ENCODE results near the gene ARHGAP6. TPM values are rescaled to one million over a fixed set of nuclear protein-coding genes. Genes with fewer than 3 reads are reported as not detected.

The ARHGAP6 gene
- total and polyA plus RNA-seq, 11 donors: 2.1 to 6.6 (median 2.5) TPM

- Histone ChIP-seq H3K36me3 (no peaks in the 10 kb centered on the region), H3K4me1 (no peaks in the 10 kb centered on the region), H3K27ac (peak overlapping the region in 1 of 12 donors; percentile 9), H3K4me3 (no peak overlapping the region), H3K27me3 (no peaks in the 10 kb centered on the region), H3K9me3 (no peaks in the 10 kb centered on the region)
- no peak for DNase-seq
- no peak for TF ChIP-seq CTCF (IDR thresholded peaks at IDR 0.05)
- no peak for TF ChIP-seq POLR2A (IDR thresholded peaks at IDR 0.05)
- no peak for ATAC-seq
- 53 to 76% (median 68%) methylated on average over 7 of the region's 7 CpGs for WGBS, 4 donors
- intact Hi-C loops (cut with DNase I): no loop called here
Measured at GRCh38 chrX:11311706-11312105, 354.0 kb downstream of the ARHGAP6 start.

DNA sequence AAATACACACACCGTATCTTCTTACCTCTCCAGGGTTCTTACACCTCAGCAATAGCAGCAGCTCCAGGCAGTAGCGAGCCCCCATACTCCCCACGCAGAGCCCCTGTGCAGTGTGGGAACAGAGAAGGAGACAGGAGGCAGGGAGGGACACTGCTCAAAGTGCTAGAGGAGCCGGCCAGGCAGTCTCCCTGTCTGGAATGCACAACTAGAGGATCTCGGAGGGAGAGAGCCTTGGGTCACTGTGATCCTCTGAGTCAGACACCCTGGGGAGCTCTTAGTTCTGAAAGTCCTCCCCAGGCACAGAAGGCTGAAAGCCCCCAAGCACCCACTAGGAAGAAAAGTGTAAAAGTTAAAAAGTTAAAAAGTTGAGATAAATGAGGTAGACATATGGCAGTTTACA, 356.5 kb downstream of the ARHGAP6 start:
- H3K27ac ChIP-seq: no peak overlapping the region
- no peak overlapping the region for H3K4me3 ChIP-seq
- H3K36me3 ChIP-seq: no peaks in the 10 kb centered on the region
- no peaks in the 10 kb centered on the region for H3K9me3 ChIP-seq
- DNase-seq: peak in 1 of 5 donors; percentile 42
- peak in 1 of 4 donors; percentile 14 for ATAC-seq
- 55 to 76% (median 70%) methylated on average over 5 of the region's 5 CpGs for WGBS, 4 donors
- TF ChIP-seq POLR2A (IDR thresholded peaks at IDR 0.05): no peak
- TF ChIP-seq CTCF (IDR thresholded peaks at IDR 0.05): no peak
- no peaks in the 10 kb centered on the region for H3K4me1 ChIP-seq
- intact Hi-C loops (cut with DNase I): no loop called here
- peaks cover 0 to 3% (median 0%) of the 10 kb centered on the region in 9 donors for H3K27me3 ChIP-seq

DNA sequence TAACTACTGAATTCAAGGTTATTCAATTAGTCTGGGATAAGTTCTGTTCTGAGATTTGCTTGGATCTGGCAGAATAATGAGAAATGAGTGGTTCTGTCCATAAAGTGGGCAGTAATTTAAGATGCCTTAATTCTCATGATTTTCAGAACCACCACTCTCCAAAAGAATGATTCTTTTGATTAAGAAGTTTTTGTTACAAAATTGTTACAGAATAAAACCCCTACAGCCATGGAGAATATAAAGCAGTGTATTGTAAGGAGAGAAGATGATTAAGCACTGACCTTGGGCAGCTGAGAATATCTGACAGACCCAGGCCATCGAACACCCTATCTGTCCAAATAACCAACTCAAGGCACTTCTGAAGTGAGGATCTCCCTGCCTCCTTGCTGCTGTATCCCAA, 360.1 kb downstream of the ARHGAP6 start:
- peaks cover 0 to 6% (median 0%) of the 10 kb centered on the region in 12 donors for H3K4me1 ChIP-seq
- TF ChIP-seq CTCF (IDR thresholded peaks at IDR 0.05) (no peak), POLR2A (IDR thresholded peaks at IDR 0.05) (no peak)
- H3K9me3 ChIP-seq: no peaks in the 10 kb centered on the region
- H3K27me3 ChIP-seq: peaks cover 0 to 7% (median 0%) of the 10 kb centered on the region in 9 donors
- no peaks in the 10 kb centered on the region for H3K36me3 ChIP-seq
- no peak overlapping the region for H3K27ac ChIP-seq
- no peak overlapping the region for H3K4me3 ChIP-seq
- intact Hi-C loops (cut with DNase I): no loop called here
- 59 to 78% (median 71%) methylated on average over 1 of the region's 1 CpG for WGBS, 4 donors
- ATAC-seq (no peak), DNase-seq (no peak)

- DNase-seq (no peak), ATAC-seq (no peak)
- WGBS, 4 donors: 81 to 95% (median 88%) methylated on average over 6 of the region's 6 CpGs
- H3K36me3 ChIP-seq: no peaks in the 10 kb centered on the region
- intact Hi-C loops (cut with DNase I): no loop called here
- H3K4me1 ChIP-seq: peaks cover 0 to 6% (median 0%) of the 10 kb centered on the region in 12 donors
- H3K9me3 ChIP-seq: no peaks in the 10 kb centered on the region
- H3K27ac ChIP-seq: no peak overlapping the region
- H3K27me3 ChIP-seq: peaks cover 0 to 7% (median 0%) of the 10 kb centered on the region in 9 donors
- no peak overlapping the region for H3K4me3 ChIP-seq
- no peak for TF ChIP-seq POLR2A (IDR thresholded peaks at IDR 0.05)
- TF ChIP-seq CTCF (IDR thresholded peaks at IDR 0.05): no peak
Measured at GRCh38 chrX:11304829-11305228, 360.9 kb downstream of the ARHGAP6 start.

Measured in heart left ventricle (tissue), 16 donors.